NCI-H524 (cell line): Measurements from ENCODE around the gene PDE11A.
"Not testable (repeated sequence)": the region's sequence is repeated elsewhere in the genome, so short reads cannot be mapped to it uniquely, and the experiment has no call there.

Source experiments
- DNase-seq, 2 experiments: peaks; one replicate each; lab custom pipeline; 2025; lab: John Stamatoyannopoulos, UW

Gene PDE11A

GRCh38 chr2:178074123-178075005 is 1.8 kb upstream of the PDE11A start:
- no peak for DNase-seq

GRCh38 chr2:178072000-178072382 is 586 bp downstream of the PDE11A start:
- DNase-seq, result no peak

- DNase-seq, result no peak
These were observed 1.8 kb downstream of the PDE11A start for GRCh38 chr2:178070824-178071223.

DNA sequence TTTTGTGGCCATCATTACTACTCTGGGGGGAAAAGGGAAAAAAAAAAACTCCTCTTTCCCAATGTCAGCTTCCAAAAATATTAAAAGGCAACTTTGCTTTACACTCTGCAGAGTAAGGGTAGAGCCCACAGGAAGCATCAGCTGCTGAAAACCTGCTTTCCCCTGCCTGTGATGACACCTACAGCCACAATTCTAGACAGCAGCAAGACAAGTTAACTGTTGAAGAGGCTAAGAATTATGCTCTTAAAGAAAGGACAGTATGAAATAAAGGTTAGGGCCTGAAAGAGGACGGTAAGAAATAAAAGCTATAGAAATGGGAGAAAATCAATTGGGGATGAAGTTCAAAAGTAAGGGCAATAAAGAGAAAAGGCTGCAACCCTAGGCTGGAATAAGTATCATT is 3.0 kb downstream of the PDE11A start:
- DNase-seq, result peak in 1 of 2 experiments; percentile 1

GRCh38 chr2:178068823-178069454 is 3.6 kb downstream of the PDE11A start:
- no peak for DNase-seq

- DNase-seq, result peak in 1 of 2 experiments; percentile 33
These were observed 5.5 kb downstream of the PDE11A start for GRCh38 chr2:178066890-178067669.

GRCh38 chr2:178066324-178066723 is 6.3 kb downstream of the PDE11A start:
- no peak for DNase-seq

GRCh38 chr2:178059681-178060080 is 12.9 kb downstream of the PDE11A start:
- DNase-seq, result no peak

- DNase-seq, result no peak
These were observed 13.5 kb downstream of the PDE11A start for GRCh38 chr2:178059111-178059510.

GRCh38 chr2:178057179-178057680 is 15.3 kb downstream of the PDE11A start:
- DNase-seq, result no peak

DNA sequence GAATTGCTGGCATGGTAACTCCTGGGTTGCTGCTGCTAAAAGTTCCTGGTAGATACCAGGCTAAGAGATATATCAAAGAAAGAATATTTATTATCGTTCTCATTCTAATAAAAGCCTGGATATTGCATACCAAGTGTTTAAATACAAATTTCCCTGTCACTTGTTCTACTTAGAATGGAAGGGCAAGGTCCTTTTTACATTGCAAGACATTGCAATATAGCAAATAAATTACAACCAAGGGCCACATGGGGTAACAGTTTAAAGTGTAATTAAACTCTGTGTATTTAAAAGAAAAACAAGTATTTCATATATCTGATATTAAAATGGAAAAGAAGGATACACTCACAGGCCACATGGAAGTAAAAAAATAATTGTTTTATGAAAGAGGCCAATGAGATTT is 16.2 kb downstream of the PDE11A start:
- no peak for DNase-seq

- DNase-seq, result not testable (repeated sequence)
These were observed 21.3 kb downstream of the PDE11A start for GRCh38 chr2:178051257-178051656.

- no peak for DNase-seq
These were observed 25.2 kb downstream of the PDE11A start for GRCh38 chr2:178047391-178047790.

DNA sequence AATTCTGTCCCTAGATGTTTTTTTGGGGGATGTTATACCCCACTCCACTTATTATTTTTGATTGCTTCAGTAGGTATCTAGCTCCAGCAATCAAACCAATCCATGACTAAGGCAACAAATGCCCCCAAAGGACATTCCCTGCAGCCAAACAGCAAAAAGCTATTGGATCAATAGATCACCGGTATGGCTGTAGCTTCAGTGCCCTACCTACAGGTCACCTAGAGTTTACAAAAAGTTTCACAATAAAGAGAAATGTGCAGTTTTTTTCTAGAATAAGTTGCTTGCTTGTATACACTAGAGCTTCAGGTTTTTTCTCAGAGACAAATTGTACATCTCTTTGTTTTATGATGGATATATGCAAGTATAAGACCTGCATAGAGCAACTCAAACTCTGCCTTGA is 27.7 kb downstream of the PDE11A start:
- DNase-seq, result no peak

DNA sequence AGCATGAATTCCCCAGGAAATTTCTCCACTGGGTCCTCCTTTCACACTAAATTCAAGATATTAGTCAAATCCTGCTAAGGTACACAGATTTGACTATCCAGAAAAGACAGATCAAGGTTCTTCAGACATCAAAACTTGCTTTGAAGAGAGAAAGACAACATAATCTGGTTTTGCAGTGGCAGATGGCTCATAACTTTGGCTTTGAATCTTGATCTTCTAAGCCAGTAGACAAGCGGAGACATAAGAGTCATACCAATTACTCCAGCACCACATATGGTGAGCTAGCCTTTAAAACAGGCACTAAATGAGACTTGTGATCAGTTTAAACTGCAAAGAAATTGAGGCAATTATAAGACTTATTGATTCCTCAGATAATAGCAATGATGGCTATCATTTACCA is 29.3 kb downstream of the PDE11A start:
- peak; percentile 68 to 89 for DNase-seq

DNA sequence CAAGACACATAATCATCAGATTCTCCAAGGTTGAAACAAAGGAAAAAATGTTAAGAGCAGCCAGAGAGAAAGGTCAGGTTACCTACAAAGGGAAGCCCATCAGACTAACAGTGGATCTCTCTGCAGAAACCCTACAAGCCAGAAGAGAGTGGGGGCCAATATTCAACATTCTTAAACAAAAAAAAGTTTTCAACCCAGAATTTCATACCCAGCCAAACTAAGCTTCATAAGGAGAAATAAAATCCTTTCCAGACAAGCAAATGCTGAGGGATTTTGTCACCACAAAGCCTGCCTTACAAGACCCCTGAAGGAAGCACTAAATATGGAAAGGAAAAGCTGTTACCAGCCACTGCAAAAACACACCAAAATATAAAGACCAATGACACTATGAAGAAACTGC is 39.0 kb downstream of the PDE11A start:
- not testable (repeated sequence) for DNase-seq

GRCh38 chr2:178029342-178029741 is 43.2 kb downstream of the PDE11A start:
- DNase-seq, result no peak

DNA sequence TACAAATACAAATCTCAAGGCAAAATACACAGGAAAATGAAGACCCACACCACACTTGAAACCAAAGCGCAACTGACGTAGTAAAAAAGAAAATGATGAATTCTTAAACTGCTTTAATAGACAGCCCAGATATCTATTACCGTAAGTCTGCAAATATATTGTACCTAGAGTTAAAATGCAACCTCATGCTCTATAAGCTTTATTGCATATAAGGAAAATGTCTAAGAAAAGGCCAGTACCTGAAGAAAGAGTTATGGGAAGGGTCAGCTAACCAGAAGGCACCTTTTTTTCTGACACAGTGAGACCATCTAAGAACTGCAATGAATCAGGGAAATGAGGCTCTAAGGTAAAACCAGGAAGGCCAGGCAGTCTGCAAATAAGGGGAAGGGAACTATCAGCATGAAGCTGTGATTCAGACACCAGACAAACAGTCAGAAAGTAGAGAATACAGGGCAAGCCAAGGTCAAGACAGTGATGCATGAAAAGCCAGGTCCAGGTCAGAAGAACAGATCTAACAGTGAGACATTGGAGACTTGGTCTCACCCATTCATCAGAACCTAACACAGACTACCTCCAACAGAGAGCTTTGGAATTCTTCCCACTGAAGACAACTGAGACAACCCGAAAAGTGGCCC is 46.9 kb downstream of the PDE11A start:
- DNase-seq, result no peak

- no peak for DNase-seq
These were observed 54.4 kb downstream of the PDE11A start for GRCh38 chr2:178018141-178018540.

GRCh38 chr2:178016612-178017011 is 56.0 kb downstream of the PDE11A start:
- DNase-seq, result no peak

DNA sequence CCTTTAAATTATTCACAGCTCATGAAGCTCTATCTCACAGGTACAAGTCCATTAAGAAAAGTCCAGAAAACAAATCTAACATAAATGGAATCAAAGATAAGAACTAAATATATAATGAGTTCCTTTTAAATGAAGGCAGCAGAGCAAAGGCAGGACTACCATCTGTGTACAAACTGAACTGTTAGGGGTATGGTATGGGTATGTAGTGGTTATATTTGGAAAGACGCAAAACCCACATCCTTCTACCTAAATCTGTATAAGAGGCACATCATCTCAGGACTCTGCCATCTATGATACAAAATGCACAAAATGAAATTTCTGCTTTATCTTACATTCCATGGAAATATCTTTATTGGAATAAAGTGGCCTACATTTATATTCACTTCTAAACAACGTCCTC is 59.9 kb downstream of the PDE11A start:
- no peak for DNase-seq

GRCh38 chr2:178009813-178010212 is 62.8 kb downstream of the PDE11A start:
- no peak for DNase-seq
